LNCAP (cell line): Measurements from ENCODE around the gene LRP8.

Source experiments
- CTCF ChIP-seq: fragments of 450-650 bp; IDR thresholded peaks from 2 replicates; pipeline ENCODE4 v1.5.1; 2017; ENCODE audit warnings: mild to moderate bottlenecking

The LRP8 gene

GRCh38 chr1:53288002-53288789 lies 39.7 kb downstream of the LRP8 start:
- TF ChIP-seq CTCF = no peak

DNA sequence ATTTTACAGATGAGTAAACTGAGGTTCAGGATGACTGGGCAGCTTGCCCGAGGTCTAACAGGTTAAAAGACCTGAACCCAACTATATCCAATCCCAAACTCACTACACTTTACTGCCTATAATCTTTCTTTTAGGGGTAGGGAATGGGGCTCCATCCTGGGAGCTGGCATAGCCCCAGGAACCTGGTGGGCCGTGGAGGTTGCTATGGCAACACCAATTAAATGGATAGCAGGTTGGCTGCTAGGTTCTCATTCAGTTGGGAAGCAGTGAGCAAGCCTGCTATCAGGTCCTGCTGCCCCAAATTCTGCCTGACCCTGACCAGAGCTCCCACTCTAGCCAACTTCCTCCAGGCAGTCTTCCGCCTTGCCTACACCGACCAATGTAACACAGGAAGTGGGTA lies 40.9 kb downstream of the LRP8 start:
- TF ChIP-seq CTCF = no peak

GRCh38 chr1:53285969-53286760 lies 41.7 kb downstream of the LRP8 start:
- TF ChIP-seq CTCF = no peak

GRCh38 chr1:53285546-53285945 lies 42.3 kb downstream of the LRP8 start:
- no peak for TF ChIP-seq CTCF

DNA sequence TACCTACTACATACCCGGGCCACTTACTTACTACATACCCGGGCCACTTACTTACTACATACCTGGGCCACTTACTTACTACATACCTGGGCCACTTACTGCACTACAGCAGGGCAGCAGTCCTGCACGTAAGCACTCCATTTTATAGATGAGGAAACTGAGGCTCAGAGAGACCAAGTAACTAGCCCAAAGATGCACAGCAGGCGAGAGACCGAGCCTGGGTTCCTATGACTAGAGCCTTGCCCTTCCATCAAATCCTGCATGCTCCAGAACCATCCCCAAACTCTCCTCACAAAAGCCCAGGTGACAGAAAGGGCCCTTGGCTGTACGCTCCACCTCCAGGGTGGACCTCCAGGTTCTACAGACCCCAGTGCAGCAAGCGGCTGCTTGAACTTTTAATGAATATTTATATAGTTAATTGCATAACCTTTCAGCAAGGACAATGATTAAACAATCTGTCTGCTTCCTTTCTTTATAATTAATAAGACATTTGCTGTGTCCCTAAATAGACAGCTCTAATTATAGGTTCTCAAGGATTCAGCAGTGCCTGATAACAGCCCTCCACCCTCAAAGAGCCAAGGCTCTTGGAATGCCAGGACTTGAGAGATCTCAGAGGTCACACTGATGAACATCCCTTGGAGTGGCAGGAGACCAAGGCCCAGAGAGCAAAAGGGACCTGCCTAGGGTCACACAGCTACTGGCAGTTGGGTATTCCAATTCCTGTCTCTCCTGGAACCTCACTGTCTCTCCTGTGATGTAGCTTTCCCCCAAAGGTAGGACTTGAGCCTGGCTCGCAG lies 43.4 kb downstream of the LRP8 start:
- no peak for TF ChIP-seq CTCF

- TF ChIP-seq CTCF = no peak
These were observed 46.7 kb downstream of the LRP8 start for GRCh38 chr1:53281133-53281532.

GRCh38 chr1:53280496-53280895 lies 47.4 kb downstream of the LRP8 start:
- no peak for TF ChIP-seq CTCF
